Activated CD8-positive, alpha-beta memory T cell treated with anti-CD3 and anti-CD28 coated beads, Interleukin-2, amount 50 U/mL, for 1 hour (primary cell): ENCODE measurements around the gene SNRPE.

ENCODE experiments used
- DNase-seq: peaks from one replicate; pipeline ENCODE4 v3.0.0-alpha.2; 2020; ENCODE audit errors: extremely low read depth

SNRPE gene

DNA sequence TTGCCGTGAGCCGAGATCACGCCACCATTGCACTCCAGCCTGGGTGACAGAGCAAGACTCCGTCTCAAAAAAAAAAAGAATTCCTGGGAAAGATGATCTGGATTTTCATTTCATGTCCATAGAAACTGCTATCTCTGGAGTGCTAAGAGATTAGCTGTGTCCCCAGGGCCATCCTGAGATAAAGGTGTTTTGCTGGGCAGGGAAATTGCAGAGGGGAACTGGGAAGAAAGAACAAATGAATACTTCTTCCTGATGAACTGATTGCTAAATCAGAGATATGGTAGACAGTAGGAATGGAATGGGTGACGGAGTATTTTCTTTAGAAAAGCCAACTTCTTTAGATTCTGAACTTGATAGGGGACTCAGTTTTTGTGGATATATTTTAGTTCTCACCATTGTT lies 19.2 kb downstream of the SNRPE start:
- DNase-seq: no peak

- DNase-seq: no peak
These were observed 27.4 kb downstream of the SNRPE start for GRCh38 chr1:203888807-203889251.

GRCh38 chr1:203891950-203892349 lies 30.6 kb downstream of the SNRPE start:
- DNase-seq: no peak

DNA sequence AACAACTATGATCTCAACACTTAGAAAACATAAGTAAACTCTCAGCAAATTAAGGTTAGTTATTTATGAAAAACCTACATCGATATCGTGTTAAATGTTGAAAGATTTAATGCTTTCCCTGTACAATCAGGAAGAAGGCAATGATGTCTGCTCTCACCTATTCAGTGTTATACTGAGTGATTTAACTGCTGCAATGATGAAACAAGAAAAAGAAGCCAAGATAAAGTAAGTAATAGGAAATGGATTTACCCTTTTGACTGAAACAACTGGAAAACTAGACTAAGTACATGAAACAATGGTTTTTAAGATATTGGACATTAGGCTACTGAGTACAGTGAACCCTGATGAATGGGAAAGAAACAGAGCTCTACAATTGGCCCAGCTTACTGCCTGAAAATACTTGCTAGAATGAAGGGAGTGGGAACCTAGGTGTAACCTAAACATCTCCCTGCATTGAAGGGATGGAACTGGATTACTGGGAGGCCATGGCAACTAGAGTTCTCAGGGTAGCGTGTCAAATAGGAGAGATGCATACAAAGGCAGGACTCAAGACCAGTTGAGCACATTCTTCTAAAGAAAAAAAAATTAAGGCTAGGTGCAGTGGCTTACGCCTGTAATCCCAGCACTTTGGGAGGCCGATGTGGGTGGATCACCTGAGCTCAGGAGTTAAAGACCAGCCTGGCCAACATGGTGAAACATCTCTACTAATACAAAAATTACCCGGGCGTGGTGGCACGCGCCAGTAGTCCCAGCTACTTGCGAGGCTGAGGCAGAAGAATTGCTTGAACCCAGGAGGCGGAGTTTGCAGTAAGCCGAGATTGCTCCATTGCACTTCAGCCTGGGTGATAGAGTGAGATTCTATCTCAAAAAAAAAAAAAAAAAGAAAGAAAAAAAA lies 37.3 kb downstream of the SNRPE start:
- no peak for DNase-seq

DNA sequence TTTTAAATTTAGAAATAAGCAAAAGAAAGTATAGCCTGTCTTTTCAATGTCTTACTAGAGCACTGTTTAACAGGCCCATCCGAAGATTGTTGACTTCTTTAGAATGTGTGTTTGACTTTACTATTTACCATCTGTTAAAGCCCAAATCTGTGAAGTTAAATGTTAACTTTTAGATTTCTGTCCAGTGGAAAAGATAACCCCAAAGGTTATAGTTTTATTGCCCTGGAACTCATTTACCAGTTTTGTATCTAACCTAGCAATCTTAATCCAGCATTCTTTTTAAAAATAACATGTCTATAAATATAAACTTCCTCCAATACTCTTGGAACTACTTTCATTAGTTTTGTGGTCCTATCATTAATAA lies 37.9 kb downstream of the SNRPE start:
- DNase-seq: no peak

- DNase-seq: no peak
These were observed 38.7 kb downstream of the SNRPE start for GRCh38 chr1:203899869-203900714.

GRCh38 chr1:203901581-203901980 lies 40.2 kb downstream of the SNRPE start:
- no peak for DNase-seq

GRCh38 chr1:203905275-203905674 lies 43.9 kb downstream of the SNRPE start:
- no peak for DNase-seq

DNA sequence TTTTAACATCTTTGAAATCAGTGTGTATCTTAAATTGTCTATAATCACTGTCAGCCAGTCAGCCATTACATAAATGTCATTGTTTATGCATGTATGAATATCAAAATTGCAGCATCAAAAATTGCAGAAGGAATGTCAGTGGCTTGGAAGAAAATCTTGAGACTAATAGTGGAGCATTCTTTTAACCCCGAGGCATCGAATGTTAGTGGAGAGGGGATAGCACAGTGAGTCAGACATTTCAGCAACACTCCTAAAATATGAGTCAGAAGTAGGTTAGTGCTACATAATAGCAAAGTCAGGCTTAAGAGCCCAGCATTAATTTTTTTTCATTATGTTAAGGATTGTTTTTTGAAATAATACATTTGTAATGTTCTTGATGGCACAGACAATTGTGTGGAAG lies 45.5 kb downstream of the SNRPE start:
- DNase-seq: no peak

DNA sequence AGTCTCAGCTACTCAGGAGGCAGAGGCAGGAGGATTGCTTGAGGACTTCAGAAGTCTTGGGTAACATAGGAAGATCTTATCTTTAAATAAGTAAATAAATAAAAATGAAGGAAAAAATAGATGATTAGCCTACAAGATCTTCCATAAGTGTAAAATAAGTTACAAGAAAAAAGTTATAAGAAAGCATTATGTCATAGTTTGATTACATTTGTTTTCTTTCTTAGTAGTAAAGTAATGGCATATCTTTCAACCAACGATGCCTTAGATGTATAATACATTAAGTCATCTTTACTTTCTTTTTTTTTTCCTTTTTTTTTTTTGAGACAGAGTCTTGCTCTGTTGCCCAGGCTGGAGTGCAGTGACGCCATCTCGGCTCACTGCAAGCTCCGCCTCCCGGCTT lies 46.5 kb downstream of the SNRPE start:
- no peak for DNase-seq

DNA sequence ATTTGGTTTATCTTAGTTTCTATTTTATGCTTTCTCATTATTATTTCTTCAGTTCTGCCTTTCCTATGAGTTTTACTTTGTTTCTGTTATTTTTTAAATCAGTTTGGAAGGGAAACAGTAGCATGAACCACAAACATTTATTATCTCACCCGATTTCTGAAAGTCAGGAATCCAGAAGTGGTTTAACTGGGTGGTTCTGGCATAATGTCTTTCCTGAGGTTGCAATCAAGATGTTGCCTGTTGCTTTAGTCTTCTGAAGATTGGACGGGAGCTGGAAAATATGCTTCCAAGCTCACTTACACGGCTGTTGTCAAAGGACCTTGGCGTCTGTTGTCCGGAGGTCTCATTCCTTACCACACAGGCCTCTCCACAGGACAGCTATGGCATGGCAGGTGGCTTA lies 50.4 kb downstream of the SNRPE start:
- DNase-seq: no peak

DNA sequence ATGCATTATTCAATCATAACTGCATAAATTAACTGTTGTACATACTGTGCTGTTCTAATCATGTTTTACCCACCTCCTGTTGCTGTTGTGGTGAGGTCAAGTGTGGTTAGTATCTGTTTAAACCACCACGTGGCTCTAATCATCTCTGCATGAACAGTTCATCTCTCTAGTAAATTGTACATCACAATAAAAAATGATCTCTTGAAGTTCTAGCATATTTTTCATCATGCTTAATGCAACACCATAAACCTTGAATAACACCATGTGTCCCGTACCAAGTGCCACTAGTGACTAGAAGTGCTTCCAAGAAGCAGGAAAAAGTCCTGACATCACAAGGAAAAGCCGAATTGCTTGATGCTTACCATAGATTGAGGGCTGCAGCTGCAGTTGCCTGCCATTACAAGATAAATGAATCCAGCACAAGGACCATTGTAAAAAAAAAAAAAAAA lies 51.7 kb downstream of the SNRPE start:
- no peak for DNase-seq

- no peak for DNase-seq
These were observed 52.9 kb downstream of the SNRPE start for GRCh38 chr1:203914292-203914691.

DNA sequence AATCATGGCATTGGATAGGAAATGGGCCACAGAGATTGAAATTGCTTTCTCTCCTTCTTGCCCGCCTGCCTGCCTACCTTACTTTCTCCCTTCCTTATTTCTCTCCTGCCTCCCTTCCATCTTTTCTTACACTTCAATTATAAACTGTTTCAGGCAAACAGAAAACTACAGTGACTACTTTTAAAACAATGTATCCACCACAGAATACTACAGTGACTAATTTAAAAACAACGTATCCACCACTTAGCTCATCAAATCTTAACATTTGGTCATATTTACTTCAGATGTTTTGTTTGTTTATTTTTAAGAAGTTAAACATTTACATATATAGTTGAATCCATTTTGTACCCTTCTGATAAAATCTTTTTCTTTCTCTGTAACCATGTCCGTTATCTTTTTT lies 54.4 kb downstream of the SNRPE start:
- no peak for DNase-seq

DNA sequence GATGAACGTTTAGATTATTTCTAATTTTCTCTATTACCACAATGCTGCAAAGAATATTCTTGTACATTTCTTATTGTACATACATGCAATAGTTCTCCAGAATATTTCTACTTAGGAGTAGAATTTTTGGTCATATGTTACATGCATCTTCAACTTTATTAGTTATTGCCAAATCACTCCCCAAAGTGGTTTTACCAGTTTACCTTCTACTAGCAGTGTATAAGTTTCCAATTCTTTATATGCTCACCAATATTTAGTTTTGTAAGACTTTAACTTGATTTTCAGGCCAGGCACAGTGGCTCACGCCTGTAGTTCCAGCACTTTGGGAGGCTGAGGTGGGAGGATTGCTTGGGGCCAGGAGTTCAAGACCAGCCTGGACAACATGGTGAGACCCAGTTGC lies 55.4 kb downstream of the SNRPE start:
- no peak for DNase-seq
